Left renal pelvis (tissue), 4 donors: ENCODE data around the gene GALNT18. TPM values are rescaled to one million over a fixed set of nuclear protein-coding genes. Genes with fewer than 3 reads are reported as not detected.

Experiments
- DNase-seq, 4 donors: peaks; one replicate each; pipeline ENCODE4 v3.0.0-alpha.2; 2013; ENCODE audit warnings: low read depth in 4 of 4, low spot score in 3 of 4
- polyA plus RNA-seq, 4 donors: library from polyadenylated mRNA; unstranded; fragments of 120-200 nt; gene quantifications; one replicate each; pipeline ENCODE4 v1.2.1, GENCODE V29; 2013; ENCODE audit not compliant: insufficient read length in 4 of 4

Gene GALNT18
- polyA plus RNA-seq, 4 donors = 7.5 to 29.7 (median 23.8) TPM

DNA sequence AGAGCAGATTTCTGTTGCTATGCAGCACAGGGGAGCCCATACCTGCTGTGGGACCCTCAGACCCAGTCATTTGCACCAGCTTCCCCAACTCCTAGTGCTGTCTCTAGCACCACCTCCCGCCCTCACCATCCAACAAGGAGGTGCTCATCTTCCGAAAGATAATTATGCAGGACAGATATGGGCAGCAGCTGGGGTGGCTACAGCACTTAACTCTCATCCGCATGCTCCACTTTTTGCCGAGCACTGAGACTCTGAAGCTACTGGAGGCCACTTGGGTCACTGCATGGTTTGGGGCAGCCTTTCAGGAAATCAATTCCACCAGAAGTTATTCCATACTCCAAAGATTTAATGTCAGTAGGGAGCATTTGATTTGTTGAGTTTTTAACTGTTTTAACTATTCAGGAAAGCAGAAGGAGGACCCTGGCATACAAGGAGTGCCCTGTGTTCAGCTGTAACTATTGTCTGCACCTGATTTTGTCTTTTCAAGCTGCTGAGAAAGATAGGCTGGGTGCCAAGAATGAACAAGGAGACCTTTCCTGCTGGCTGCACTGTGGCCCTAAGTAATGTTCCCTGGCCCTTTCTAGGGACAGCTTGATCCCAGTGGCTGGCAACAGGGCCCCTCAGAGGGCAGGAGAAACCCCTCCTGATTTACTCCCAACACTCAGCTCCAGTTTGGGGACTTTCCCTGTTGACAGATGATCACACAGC lies 201.5 kb downstream of the GALNT18 start:
- DNase-seq = no peak

DNA sequence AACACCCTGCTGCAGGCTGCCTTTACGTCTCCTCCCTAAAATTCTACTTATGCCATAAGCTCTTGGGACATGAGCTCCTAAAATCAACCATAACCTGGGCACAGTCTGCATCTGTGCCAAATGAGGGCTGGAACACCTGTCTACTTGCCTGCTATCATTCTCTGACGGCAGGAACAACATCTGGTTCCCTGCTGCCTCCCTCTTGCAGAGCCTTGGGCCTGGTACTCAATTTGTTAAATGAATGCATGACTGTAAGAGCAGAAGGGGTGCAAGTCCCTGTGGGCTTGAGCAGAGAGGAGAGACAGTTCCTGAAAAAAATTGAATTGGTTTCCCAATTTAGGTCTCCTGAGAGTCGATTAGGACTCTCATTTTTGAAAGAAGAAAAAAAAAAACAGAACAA lies 202.1 kb downstream of the GALNT18 start:
- no peak for DNase-seq

DNA sequence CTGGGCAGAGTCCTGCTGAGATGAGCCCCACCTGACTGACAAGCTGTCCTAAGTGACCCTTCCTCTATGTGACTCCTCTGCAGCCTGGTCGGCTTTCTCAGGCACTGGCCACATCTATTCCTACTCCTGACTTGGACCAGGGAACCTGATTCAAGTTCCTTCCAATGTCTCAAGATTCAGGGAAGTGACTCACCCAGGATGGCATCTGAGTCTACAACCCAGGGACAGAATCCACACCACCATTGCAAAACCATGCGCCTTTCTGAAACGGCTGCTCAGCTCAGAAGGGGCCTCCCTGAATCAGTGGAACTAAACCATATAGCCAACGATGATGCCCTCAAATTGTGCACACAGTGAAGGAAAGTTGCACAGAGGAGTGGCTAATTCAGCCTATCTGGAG lies 204.9 kb downstream of the GALNT18 start:
- no peak for DNase-seq

DNA sequence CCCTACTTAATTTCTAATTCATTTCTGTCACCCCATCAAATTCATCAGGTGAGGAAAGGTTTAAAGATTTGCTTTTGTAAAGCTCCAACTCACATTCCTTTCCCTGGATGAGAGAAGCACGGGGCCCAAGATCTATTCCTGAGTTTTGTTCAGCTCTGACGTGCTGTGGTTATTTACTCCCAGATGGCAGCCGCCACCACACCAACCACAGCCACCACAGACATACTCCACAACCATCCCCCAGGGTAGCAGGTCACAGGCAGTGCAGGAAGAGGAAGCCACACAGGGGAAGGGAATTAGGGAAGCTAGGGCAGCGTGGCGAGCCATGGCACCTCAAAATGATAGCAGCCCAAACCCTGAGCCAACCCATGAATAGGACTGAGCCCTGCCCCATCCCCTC lies 205.3 kb downstream of the GALNT18 start:
- no peak for DNase-seq

DNA sequence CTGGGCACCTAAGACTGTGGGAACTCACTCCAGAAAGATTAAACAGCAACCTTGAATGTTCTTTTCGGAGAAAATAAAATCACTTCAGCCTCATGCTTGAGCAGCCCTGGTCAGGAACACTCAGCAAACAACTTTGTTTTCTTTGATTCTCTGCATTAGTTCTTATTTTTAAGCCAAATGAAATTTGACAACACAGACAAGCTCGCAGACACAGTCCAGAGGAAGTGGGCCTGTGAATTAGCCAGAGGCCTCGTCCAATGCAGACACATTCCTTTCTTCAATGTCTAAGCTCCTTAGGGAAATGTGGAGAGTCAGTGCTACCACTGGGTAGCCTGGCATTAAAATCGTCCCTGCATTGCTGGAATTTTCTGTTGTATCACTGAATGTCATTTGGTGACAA lies 205.9 kb downstream of the GALNT18 start:
- DNase-seq = no peak

DNA sequence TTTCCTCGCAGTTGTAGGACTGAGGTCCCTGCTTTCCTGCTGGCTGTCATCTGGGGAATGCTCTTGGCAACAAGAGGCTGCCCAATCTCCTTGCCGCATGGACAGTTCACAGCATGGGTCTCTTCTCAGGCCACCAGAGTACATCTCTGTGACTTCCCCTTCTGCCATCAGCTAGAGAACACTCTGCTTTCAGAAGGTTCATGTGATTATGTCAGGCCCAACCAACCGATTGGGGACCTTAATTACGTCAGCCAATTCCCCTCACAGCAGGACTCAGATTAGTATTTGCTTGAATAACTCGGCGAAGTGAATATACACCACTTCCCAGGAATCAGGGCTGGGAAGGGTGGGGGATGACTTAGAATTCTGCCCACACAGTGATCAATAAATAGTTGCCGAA lies 206.8 kb downstream of the GALNT18 start:
- no peak for DNase-seq

DNA sequence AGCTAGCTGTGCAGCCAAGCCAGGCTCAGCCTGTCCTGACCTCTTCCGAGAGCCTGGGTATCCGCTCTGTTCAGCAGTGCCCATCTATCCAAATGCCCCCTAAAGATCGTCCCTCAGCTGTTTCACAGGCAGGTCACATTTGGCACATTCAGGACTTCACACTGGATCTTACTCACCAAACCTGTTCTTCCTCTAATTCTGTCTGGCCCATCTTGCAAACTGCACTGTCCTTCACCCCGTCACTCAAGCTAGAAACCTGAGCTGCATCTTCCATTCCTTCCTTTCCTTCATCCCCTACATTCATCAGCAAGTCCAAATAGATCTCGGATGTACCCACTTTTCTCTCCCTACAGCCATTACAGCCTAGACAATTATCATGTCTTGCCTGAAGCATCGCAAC lies 208.0 kb downstream of the GALNT18 start:
- DNase-seq = no peak

DNA sequence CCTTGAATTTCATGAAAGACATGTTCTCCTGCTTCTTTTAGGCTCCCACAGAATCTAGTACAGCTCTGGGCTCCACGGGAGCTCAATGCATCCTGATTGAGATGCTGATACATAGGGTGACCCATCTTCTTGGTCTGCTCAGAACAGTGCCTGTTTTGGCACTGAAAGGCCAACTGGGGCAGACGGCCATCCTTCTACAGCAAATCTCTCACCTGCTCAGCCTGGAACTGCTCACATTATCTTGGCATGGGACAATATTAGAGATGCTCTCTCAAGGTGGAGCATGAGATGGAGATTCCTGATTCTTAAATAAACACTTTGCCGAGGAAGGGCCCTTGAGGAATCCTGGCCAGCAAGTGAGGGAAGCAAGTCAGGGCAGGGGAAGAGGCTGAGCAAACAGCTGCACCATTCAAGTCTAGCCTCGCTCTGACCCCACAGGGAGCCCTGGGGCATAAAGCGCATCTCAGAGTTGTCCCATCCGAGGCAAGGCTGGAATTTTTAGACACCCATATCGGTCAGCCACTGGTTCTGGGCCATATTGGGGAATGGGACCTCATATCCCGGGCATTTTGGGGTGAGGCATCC lies 210.3 kb downstream of the GALNT18 start:
- DNase-seq = no peak

DNA sequence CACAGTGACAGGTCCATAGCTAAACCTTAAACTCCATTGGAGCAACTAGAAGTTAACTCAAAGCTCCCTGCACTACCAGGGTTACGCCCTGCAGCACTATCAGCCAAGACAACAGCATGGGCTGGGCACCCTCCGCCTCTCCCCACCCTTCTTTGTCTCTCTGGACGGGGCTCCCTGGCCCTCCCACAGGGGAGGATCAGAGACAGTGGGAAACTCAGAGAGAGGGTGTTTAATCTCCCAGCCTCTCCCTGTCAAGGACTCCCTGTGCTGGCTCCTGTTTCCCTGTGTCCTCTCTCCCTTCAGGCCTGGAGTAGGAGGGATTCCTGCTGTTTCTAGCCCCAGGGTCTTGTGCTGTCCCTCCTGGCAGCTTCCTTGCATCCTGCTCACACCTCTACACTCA lies 211.9 kb downstream of the GALNT18 start:
- no peak for DNase-seq

DNA sequence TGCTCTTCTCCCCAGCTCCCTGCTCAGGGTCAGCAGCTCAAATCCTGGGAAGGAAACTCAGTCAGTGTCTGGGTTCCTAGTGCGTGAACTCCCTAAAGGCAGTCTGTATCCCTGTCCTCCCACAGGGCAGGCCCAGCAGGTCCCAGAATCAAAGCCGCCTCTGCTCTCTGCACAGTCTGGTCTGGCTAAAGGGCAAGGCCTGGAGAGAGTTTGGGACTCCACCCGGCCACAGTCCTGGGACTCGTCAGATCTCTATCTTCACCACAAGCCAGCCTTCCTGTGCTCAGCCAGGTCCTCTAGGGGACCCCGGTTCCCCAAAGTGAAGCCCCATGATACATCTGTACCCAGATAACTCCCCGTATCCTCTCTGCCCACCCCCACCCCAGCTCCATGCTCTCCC lies 212.6 kb downstream of the GALNT18 start:
- no peak for DNase-seq

DNA sequence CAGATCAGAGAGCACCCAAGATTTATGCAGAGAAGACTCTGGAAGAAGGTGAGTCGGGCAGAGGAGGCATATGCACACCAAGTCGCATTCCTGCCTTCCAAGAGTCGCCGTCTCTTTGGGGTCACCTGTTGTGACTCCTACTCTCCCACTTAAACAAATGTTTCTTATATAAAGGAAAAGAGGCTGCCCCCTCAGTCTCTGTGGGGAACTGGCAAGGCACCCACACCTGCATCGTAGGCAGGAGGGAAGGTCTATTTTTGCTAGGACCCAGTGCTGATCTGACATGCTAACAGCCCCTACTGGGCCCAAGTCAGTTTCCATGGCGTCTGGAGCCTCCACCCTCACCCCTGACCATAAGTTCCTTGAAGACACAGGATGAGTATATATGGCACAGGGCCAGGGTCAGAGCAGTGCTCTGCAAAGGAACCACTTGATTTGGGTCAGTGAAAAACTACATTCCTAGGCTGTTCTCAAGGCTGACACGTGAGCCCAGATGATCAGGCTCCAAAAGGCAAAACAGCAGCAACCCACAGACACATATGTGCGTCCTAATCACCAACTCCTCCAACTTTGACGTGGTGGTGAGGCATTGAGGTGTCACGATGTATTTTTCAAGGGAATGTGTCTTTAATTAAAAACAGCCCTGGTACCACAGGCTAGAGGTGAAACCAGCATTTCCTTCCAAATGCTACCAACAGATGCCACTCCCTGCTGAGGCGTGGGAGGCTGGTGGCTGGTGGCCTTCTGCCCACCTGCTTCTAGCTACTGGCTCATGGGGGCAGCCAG lies 213.2 kb downstream of the GALNT18 start:
- DNase-seq = no peak

DNA sequence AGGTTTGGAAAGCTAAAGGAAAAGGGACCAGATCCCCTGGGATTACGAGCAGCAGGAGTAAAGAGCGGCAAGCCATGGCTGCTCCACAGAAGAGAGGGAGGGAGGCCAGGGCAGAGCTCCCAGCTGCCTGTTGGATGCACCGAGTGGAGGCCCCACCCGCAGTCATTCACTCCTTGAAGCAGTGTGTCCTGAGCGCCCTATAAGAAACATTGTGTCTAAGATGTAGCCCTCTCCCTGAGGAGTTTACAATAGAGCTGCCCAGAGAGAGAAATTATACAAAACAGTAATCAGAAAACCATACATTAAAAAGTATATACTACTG lies 214.1 kb downstream of the GALNT18 start:
- no peak for DNase-seq

DNA sequence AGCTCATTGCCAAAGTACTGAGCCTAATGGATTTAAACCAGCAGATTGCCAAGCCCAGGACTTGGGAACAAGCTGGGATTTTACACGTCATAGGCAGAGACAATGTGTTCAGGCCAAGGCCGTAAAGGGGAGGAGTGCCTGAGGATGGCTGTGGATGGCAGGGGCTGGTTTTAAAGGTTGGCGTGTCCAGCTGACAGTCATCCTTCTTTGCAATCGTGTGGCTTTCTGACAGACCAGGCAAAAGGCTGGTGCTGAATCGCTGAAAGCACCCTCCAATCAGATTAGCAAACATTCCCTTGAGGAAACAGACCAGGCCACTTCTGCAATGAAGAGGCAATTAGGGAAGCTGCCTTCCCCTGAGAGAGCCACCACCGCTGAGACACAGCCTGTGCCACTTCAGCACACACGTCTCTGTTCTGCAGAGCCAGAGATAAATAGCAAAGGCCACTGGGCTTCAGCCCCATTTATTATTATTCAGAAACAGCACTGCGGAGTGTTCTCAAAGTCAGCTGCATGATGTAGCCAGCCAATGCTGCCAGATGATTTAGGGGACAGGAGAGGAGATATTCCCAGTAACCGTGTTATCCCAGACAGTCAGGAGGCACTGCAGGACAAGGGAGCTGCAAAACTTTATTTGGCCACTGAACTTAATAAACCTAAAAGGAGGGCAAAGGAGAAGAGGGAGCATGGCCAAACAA lies 214.6 kb downstream of the GALNT18 start:
- DNase-seq = no peak

DNA sequence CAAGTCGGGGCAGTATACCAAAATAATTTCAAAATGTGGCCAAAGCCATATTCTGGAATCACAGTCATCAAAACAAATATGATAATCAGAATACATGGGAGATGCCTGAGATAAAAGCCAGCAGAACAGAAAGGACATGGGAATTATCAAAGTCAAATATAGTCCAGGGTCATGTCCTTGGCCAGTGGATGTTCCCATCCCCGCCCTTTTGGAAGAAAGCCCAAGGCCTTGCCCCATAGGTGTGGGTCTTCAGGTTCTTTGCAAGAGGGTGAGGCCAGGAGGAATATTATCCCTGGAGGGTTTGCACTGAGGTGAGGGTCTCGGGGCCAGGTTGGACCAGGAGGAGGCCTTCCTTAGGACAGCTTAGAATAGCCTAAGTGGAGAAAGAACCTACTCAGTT lies 215.2 kb downstream of the GALNT18 start:
- DNase-seq = no peak

DNA sequence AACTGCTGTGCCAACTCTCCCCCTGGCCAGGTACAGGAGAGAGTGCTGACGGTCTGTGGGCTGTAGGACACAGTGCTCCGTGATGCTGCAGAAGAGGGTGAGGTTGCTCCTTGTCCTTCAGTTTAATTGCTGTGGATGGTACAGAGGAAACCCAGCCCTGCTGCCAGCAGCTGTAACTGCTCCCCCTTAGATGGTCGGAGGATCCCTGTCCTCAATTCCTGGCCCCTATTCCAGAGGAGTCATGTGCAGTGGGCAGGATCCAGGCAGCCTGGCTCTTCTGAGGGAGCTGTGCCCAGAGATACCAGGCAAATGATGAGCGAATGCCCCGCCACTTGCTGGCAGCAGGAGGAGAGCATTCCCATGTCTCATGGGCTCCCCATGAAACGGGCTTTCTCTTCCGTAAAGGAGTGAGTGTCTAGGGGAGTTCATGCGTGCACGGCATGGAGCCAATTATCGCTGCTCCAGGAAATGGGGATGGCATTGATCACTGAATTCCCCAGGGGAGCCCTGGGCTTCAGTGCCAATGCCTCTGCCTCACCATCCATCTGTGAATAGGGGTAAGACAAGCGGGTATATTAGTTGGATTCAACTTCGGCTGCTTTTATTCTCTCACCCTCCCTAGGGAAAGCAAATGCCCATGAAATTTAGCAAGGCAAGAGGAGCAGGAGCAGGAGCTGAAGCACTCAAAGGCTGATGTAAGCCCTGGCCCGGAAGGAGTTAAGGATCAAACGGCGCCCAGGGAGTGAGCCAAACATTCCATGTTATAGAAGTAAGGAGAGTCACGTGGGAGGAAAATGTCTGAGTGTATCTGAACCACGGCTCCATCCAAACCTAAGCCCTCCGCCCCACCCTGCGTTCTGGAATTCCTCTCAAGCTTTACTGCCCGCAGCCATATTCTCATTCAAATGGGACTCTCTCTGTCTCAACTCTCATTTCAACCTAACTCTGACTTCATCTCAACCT lies 217.8 kb downstream of the GALNT18 start:
- no peak for DNase-seq

DNA sequence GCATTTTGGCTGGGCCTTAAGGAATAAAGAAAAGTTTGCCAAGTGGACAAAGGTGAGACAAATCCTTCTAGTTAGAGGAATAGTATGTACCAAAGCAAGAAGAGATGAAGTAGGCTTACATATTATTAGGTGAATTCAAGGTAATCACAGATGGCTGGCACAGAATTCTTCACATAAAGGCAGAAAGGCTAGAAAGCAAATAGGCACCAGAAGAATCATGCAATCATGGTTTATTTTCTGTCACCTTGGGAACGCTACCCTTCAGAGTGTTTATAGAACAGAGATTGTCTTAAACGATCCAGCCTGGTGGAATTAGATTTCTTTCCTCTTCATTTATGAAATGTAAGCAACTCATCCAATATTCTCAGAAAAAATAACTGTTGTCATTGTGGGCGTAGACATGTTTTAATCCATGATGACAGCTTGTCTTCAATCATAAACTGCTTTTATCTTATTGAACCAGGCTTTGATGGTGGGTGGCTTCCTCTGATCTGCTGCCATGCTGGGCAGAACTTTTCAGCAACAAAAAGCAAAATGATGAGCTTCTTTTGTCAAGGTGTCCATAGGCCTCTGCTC lies 219.8 kb downstream of the GALNT18 start:
- DNase-seq = no peak

DNA sequence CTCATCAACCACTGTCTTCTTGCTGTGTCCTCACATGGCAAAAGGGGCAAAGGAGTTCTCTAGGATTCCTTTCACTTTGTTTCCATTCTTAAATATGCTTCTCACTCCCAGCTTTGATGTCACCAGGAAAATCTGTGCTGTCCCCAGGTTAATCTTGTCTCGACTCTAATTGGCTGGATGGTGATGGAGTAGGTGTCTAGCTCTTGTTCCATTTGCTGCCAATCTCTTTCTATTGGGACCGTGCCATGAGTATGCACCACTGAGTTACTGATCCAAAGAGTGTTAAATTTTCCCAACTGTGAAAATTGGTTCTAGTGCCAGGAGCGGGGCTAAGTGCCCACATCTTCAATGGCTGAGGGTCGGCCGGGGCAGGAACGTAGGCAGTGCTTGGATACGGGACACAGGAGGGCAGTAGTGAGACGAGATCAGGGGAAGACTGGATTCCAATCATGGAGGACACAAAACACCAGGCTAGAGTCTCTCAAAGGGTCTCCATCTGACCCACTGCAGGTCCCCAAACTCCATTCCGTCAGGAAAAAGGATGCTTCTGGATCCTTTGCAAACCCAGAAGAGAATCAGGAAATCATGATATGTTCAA lies 221.1 kb downstream of the GALNT18 start:
- DNase-seq = no peak

DNA sequence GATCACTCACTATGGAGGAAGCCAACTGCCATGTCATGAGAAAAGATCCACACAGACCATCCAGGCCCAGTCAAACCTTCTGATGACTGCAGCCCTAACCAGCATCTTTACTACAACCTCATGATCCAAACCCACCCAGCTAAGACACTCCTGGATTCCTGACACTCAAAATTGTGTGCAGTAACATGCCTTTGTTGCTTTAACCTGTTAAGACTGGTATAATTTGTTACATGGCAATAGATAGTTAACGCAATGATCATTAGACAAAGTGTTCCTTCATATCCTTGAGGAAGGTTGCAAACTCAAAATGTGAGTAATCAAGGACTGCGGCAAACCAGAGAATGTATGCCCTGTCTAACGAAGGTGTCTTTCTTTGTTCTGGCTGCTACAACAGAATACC lies 221.7 kb downstream of the GALNT18 start:
- DNase-seq = no peak

DNA sequence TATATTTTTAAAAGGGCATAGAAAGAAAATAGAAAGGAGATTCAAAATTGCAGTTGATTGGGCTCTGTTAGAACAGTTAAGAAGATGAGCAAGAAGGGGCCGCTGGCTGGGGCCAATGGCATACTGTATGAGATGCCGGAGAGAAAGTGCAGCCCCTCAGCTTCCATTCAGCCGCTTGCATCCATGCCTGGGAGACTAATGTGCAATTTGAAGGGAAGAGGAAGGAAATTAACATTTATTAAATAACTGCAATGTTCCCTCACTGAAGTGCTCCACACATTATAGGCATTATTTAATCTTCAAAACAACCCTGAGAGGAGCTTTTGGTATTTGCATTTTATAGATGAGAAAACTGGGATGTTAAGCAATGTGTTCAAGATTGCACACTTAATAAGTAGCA lies 224.0 kb downstream of the GALNT18 start:
- no peak for DNase-seq

DNA sequence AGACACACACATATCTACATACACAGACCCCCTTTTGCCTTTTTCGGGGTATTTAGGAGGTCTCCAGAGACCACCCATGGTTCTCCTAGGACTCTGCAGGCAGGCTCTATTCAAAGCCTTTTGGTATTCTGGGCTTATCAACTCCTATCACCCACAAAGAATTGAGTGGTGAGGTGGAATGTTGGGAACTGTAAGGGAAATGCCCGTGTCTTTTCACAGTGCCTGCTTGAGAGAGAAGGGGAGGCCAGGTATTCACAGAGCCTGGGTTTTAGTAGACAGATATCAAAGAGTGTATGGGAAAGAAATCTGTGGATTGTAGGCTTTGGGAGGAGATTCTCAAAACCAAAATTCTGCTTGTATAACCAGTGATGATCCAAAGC lies 224.8 kb downstream of the GALNT18 start:
- no peak for DNase-seq
